Measurements from ENCODE around the gene TMEM121.

TMEM121 gene

GRCh38 chr14:105525326-105525725 lies 1.1 kb upstream of the TMEM121 start:
- TF ChIP-seq REST (IDR thresholded peaks at IDR 0.05; ENCODE audit: insufficient read depth in 1 of 2, low read depth in 2 of 2, low read length in 2 of 2) (no peak), SIN3A (IDR thresholded peaks at IDR 0.05; ENCODE audit: borderline replicate concordance, insufficient read depth, low read length) (no peak), POLR2AphosphoS5 (IDR thresholded peaks at IDR 0.05; ENCODE audit: low read depth, low read length) (no peak)

- no peak for TF ChIP-seq TAF1 (IDR thresholded peaks at IDR 0.05; ENCODE audit: borderline replicate concordance, insufficient read depth, low read length)
Measured at GRCh38 chr14:105526776-105527380, 495 bp downstream of the TMEM121 start.

GRCh38 chr14:105527381-105527825 lies 1.0 kb downstream of the TMEM121 start:
- TF ChIP-seq TAF1 (IDR thresholded peaks at IDR 0.05; ENCODE audit: borderline replicate concordance, insufficient read depth, low read length) (no peak), FOXP2 (optimal IDR thresholded peaks at IDR 0.05; ENCODE audit: borderline replicate concordance, extremely low read depth, extremely low read length, insufficient read depth) (no peak), REST (IDR thresholded peaks at IDR 0.05; ENCODE audit: insufficient read depth in 1 of 2, low read depth in 2 of 2, low read length in 2 of 2) (no peak), SIN3A (IDR thresholded peaks at IDR 0.05; ENCODE audit: borderline replicate concordance, insufficient read depth, low read length) (no peak)

GRCh38 chr14:105527826-105528585 lies 1.6 kb downstream of the TMEM121 start:
- TF ChIP-seq POLR2AphosphoS5 (IDR thresholded peaks at IDR 0.05; ENCODE audit: low read depth, low read length) (no peak), SIN3A (IDR thresholded peaks at IDR 0.05; ENCODE audit: borderline replicate concordance, insufficient read depth, low read length) (no peak), FOXP2 (optimal IDR thresholded peaks at IDR 0.05; ENCODE audit: borderline replicate concordance, extremely low read depth, extremely low read length, insufficient read depth) (no peak), REST (IDR thresholded peaks at IDR 0.05; ENCODE audit: insufficient read depth in 1 of 2, low read depth in 2 of 2, low read length in 2 of 2) (no peak), TAF1 (IDR thresholded peaks at IDR 0.05; ENCODE audit: borderline replicate concordance, insufficient read depth, low read length) (no peak)

GRCh38 chr14:105528586-105529318 lies 2.4 kb downstream of the TMEM121 start:
- no peak for TF ChIP-seq POLR2AphosphoS5 (IDR thresholded peaks at IDR 0.05; ENCODE audit: low read depth, low read length)
- TF ChIP-seq FOXP2 (optimal IDR thresholded peaks at IDR 0.05; ENCODE audit: borderline replicate concordance, extremely low read depth, extremely low read length, insufficient read depth): no peak
- no peak for TF ChIP-seq SIN3A (IDR thresholded peaks at IDR 0.05; ENCODE audit: borderline replicate concordance, insufficient read depth, low read length)
- TF ChIP-seq REST (IDR thresholded peaks at IDR 0.05; ENCODE audit: insufficient read depth in 1 of 2, low read depth in 2 of 2, low read length in 2 of 2): no peak

All from PFSK-1 (cell line).